Measurements from ENCODE around the gene PEG3. TPM values are rescaled to one million over a fixed set of nuclear protein-coding genes. Genes with fewer than 3 reads are reported as not detected.

PEG3 gene
- total and polyA plus RNA-seq, 2 of the 13 experiments (the other 11 are each of a cell fraction or from before 2014, with no cell fraction given) = 217 to 394 TPM

DNA sequence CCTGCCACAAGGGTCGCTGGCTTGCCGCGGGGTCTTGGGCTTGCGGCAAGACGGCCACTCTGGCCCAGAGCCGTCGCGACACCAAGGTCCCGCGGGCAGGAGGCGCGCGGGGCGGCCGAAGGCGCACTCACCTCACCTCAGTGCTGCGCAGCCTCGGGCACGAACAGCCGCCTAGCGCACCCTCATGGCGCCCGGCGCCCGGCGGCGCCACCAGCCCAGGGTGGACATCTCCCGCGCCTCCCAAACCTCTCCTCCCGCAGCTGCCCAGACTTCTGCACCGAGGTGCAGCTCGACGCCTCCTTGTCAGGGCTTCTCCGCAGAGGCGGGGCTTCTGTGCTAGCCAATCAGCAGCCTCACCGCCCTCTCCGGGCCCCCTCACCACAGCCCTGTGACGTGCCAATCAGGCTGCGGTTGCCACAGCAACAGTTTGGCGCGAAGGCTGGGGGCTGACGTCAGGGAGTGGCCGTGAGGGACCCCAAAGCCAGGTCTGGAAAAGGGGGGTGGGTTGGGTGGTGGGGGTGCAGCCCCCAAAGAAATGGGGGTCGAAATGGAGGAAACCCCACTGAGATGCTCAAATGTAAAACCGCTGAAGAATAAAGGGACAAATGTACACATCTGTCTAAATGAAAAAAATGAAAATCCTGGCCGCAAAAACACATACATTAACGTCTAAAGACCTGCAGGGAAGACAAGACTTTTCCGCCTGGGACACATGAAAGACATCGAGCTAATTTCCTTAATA is at the start of gene PEG3, which contains the start of gene ZIM2 (continued):
- TF ChIP-seq ZNF775 (CRISPR knock-in tag; IDR thresholded peaks at IDR 0.05; ENCODE audit: borderline replicate concordance) = no peak
- TF ChIP-seq EP300 (IDR thresholded peaks at IDR 0.05; ENCODE audit: low read depth in 2 of 2, low read length in 2 of 2) = 0 out of 4 replicates have a peak, but pooled peaks of 1 of the 2 experiments have one; percentile 12
- no peak for TF ChIP-seq EP300 (CRISPR knock-in tag; IDR thresholded peaks at IDR 0.05; ENCODE audit: borderline replicate concordance)
- no peak for TF ChIP-seq ZNF34 (CRISPR knock-in tag; IDR thresholded peaks at IDR 0.05; ENCODE audit: borderline replicate concordance)
- TF ChIP-seq ZNF776 (CRISPR knock-in tag; IDR thresholded peaks at IDR 0.05) = no peak
- TF ChIP-seq ZZZ3 (CRISPR knock-in tag; IDR thresholded peaks at IDR 0.05; ENCODE audit: borderline replicate concordance) = no peak
- no peak for TF ChIP-seq SYNCRIP (IDR thresholded peaks at IDR 0.05; ENCODE audit: insufficient read depth, low read depth, low read length)
- TF ChIP-seq SMARCC2 (IDR thresholded peaks at IDR 0.05) = no peak
- no peak for TF ChIP-seq NFIC (IDR thresholded peaks at IDR 0.05; ENCODE audit: low read length)
- no peak for TF ChIP-seq ZNF784 (CRISPR knock-in tag; IDR thresholded peaks at IDR 0.05; ENCODE audit: borderline replicate concordance)
- TF ChIP-seq CENPT (CRISPR knock-in tag; IDR thresholded peaks at IDR 0.05; ENCODE audit: low read depth) = no peak
- no peak for TF ChIP-seq ZNF547 (CRISPR knock-in tag; IDR thresholded peaks at IDR 0.05)
- no peak for TF ChIP-seq ZNF10 (CRISPR knock-in tag; IDR thresholded peaks at IDR 0.05; ENCODE audit: borderline replicate concordance, low read depth)
- TF ChIP-seq, protein P1, sequence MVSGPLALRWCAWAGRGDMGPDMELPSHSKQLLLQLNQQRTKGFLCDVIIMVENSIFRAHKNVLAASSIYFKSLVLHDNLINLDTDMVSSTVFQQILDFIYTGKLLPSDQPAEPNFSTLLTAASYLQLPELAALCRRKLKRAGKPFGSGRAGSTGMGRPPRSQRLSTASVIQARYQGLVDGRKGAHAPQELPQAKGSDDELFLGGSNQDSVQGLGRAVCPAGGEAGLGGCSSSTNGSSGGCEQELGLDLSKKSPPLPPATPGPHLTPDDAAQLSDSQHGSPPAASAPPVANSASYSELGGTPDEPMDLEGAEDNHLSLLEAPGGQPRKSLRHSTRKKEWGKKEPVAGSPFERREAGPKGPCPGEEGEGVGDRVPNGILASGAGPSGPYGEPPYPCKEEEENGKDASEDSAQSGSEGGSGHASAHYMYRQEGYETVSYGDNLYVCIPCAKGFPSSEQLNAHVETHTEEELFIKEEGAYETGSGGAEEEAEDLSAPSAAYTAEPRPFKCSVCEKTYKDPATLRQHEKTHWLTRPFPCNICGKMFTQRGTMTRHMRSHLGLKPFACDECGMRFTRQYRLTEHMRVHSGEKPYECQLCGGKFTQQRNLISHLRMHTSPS (CRISPR knock-in tag; IDR thresholded peaks at IDR 0.05; ENCODE audit: low read depth) = no peak
- peak; percentile 34 for TF ChIP-seq HNRNPK (IDR thresholded peaks at IDR 0.05; ENCODE audit: low read depth, low read length, poor library complexity, severe bottlenecking)
- no peak for TF ChIP-seq ZNF747 (CRISPR knock-in tag; IDR thresholded peaks at IDR 0.05; ENCODE audit: borderline replicate concordance)
- TF ChIP-seq SMAD1 (CRISPR knock-in tag; IDR thresholded peaks at IDR 0.05; ENCODE audit: borderline replicate concordance, low read depth) = no peak
- TF ChIP-seq, protein P2, sequence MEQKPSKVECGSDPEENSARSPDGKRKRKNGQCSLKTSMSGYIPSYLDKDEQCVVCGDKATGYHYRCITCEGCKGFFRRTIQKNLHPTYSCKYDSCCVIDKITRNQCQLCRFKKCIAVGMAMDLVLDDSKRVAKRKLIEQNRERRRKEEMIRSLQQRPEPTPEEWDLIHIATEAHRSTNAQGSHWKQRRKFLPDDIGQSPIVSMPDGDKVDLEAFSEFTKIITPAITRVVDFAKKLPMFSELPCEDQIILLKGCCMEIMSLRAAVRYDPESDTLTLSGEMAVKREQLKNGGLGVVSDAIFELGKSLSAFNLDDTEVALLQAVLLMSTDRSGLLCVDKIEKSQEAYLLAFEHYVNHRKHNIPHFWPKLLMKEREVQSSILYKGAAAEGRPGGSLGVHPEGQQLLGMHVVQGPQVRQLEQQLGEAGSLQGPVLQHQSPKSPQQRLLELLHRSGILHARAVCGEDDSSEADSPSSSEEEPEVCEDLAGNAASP (CRISPR knock-in tag; IDR thresholded peaks at IDR 0.05; ENCODE audit: borderline replicate concordance) = peak; percentile 38; the same call in 1 of the 2 replicates
- TF ChIP-seq ZNF75D (CRISPR knock-in tag; IDR thresholded peaks at IDR 0.05; ENCODE audit: borderline replicate concordance) = no peak
- TF ChIP-seq HIVEP1 (CRISPR knock-in tag; IDR thresholded peaks at IDR 0.05) = no peak
- no peak for TF ChIP-seq HOMEZ (CRISPR knock-in tag; IDR thresholded peaks at IDR 0.05; ENCODE audit: low read depth)
- no peak for TF ChIP-seq ZNF891 (CRISPR knock-in tag; IDR thresholded peaks at IDR 0.05)
- TF ChIP-seq, protein P3, sequence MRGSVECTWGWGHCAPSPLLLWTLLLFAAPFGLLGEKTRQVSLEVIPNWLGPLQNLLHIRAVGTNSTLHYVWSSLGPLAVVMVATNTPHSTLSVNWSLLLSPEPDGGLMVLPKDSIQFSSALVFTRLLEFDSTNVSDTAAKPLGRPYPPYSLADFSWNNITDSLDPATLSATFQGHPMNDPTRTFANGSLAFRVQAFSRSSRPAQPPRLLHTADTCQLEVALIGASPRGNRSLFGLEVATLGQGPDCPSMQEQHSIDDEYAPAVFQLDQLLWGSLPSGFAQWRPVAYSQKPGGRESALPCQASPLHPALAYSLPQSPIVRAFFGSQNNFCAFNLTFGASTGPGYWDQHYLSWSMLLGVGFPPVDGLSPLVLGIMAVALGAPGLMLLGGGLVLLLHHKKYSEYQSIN (CRISPR knock-in tag; IDR thresholded peaks at IDR 0.05; ENCODE audit: borderline replicate concordance) = no peak

Measured in HepG2 (cell line).